ENCODE measurements around the gene SPANXN1.
"Not testable (repeated sequence)": the region's sequence is repeated elsewhere in the genome, so short reads cannot be mapped to it uniquely, and the experiment has no call there.

The SPANXN1 gene

GRCh38 chrX:145247203-145247602 lies at the start of gene SPANXN1:
Gene SPANXN1, plus strand, starts transcription at chrX:145247503. Its CDS starts 84 bp downstream, at chrX:145247587.
- H3K4me3 ChIP-seq; H3K27ac ChIP-seq; H3K4me1 ChIP-seq; H3K4me2 ChIP-seq; H3K36me3 ChIP-seq; H4K20me1 ChIP-seq; H3K9me3 ChIP-seq (replicated peaks in 1 of 11); H3K9ac ChIP-seq: not testable (repeated sequence)
- H3K27me3 ChIP-seq: peaks cover 21 to 85% (median 77%) of the 10 kb centered on the region in 11 experiments

GRCh38 chrX:145199078-145199477 lies 48.2 kb upstream of the SPANXN1 start:
- TF ChIP-seq Cebpa-rat (IDR thresholded peaks at IDR 0.05): no peak
- Histone ChIP-seq H4K20me1 (no peaks in the 10 kb centered on the region; a peak in 1 of 22 replicates), H3K36me3 (no peaks in the 10 kb centered on the region), H3K4me1 (peaks cover 0 to 14% (median 0%) of the 10 kb centered on the region in 10 experiments; a peak in 4 of 20 replicates), H3K9me3 (replicated peaks in 1 of 11) (no peaks in the 10 kb centered on the region), H3K4me2 (no peak overlapping the region), H3K4me3 (no peak overlapping the region), H3K27ac (no peak overlapping the region), H3K27me3 (peaks cover 82 to 100% (median 94%) of the 10 kb centered on the region in 11 experiments), H3K9ac (no peak overlapping the region)

- H3K27me3 ChIP-seq: peaks cover 71 to 93% (median 83%) of the 10 kb centered on the region in 11 experiments
- peaks cover 5 to 13% (median 10%) of the 10 kb centered on the region in 11 experiments; a peak in 15 of 22 replicates for H3K9me3 ChIP-seq (replicated peaks in 1 of 11)
- H3K9ac ChIP-seq: no peak overlapping the region
- no peaks in the 10 kb centered on the region for H3K36me3 ChIP-seq
- H3K4me1 ChIP-seq: no peaks in the 10 kb centered on the region
- no peak for TF ChIP-seq Cebpa-rat (IDR thresholded peaks at IDR 0.05)
- no peak overlapping the region for H3K4me3 ChIP-seq
- no peaks in the 10 kb centered on the region; a peak in 1 of 22 replicates for H4K20me1 ChIP-seq
- no peak overlapping the region for H3K27ac ChIP-seq
- no peak overlapping the region for H3K4me2 ChIP-seq
Measured at GRCh38 chrX:145213504-145213903, 33.8 kb upstream of the SPANXN1 start.

- no peak overlapping the region for H3K9ac ChIP-seq
- no peaks in the 10 kb centered on the region; a peak in 2 of 22 replicates for H4K20me1 ChIP-seq
- no peak overlapping the region for H3K4me2 ChIP-seq
- no peaks in the 10 kb centered on the region for H3K4me1 ChIP-seq
- no peaks in the 10 kb centered on the region for H3K9me3 ChIP-seq (replicated peaks in 1 of 11)
- no peak for TF ChIP-seq Cebpa-rat (IDR thresholded peaks at IDR 0.05)
- no peak overlapping the region for H3K4me3 ChIP-seq
- no peaks in the 10 kb centered on the region for H3K36me3 ChIP-seq
- peaks cover 65 to 97% (median 78%) of the 10 kb centered on the region in 11 experiments for H3K27me3 ChIP-seq
- H3K27ac ChIP-seq: no peak overlapping the region
Measured at GRCh38 chrX:145292218-145292617, 44.9 kb downstream of the SPANXN1 start.

Measured in BLaER1 treated with 17β-estradiol and CSF1 and Interleukin-3, amounts not matched to agents 10 nM and 100 nM (cell line).